ENCODE measurements around the gene EPN2. TPM values are rescaled to one million over a fixed set of nuclear protein-coding genes. Genes with fewer than 3 reads are reported as not detected.
A peak's percentile ranks its signal among the peaks of the same experiment; 100 is the strongest.

The EPN2 gene
- total RNA-seq, 2 experiments from 2014 or later = 11.9 to 12.3 TPM

- no peak overlapping the region for H3K27ac Mint-ChIP-seq
- H3K36me3 Mint-ChIP-seq (ENCODE audit: low read depth) = no peaks in the 10 kb centered on the region
- Histone ChIP-seq H3K4me1 (ENCODE audit: insufficient read depth, low read length) (no peaks in the 10 kb centered on the region), H3K4me3 (ENCODE audit: low read length) (no peak overlapping the region), H3K27me3 (ENCODE audit: control insufficient read depth in 1 of 2, insufficient read depth in 2 of 2, low read length in 2 of 2) (peaks cover 5 to 9% of the 10 kb centered on the region in 2 experiments), H3K9me3 (ENCODE audit: control insufficient read depth in 1 of 2, insufficient read depth in 1 of 2, low read length in 2 of 2) (no peaks in the 10 kb centered on the region), H3K36me3 (ENCODE audit: insufficient read depth, low read length) (no peaks in the 10 kb centered on the region), H3K27ac (ENCODE audit: low read depth in 1 of 2, low read length in 2 of 2) (no peak overlapping the region)
- intact Hi-C loops (cut with DNase I, micrococcal nuclease) = no loop called here
- H3K4me1 Mint-ChIP-seq (ENCODE audit: low read depth) = no peaks in the 10 kb centered on the region
- POLR2A ChIA-PET = no interaction called here
- no peak for DNase-seq
- TF ChIP-seq CTCF (IDR thresholded peaks at IDR 0.05) = no peak
- ATAC-seq (ENCODE audit: poor library complexity) = no peak
- CTCF ChIA-PET = no interaction called here
- peaks cover 33% of the 10 kb centered on the region for H3K27me3 Mint-ChIP-seq
- no peak overlapping the region for H3K4me3 Mint-ChIP-seq
- H3K9me3 Mint-ChIP-seq = no peaks in the 10 kb centered on the region
Observed at GRCh38 chr17:19335951-19336631, 98.9 kb downstream of the EPN2 start.

GRCh38 chr17:19336938-19337711 is 100.0 kb downstream of the EPN2 start:
- Mint-ChIP-seq H3K4me1 (ENCODE audit: low read depth) (no peaks in the 10 kb centered on the region), H3K9me3 (no peaks in the 10 kb centered on the region), H3K27ac (no peak overlapping the region), H3K27me3 (peaks cover 43% of the 10 kb centered on the region), H3K4me3 (no peak overlapping the region), H3K36me3 (ENCODE audit: low read depth) (no peaks in the 10 kb centered on the region)
- ATAC-seq (ENCODE audit: poor library complexity) = no peak
- H3K9me3 ChIP-seq (ENCODE audit: control insufficient read depth in 1 of 2, insufficient read depth in 1 of 2, low read length in 2 of 2) = no peaks in the 10 kb centered on the region
- no peak overlapping the region for H3K4me3 ChIP-seq (ENCODE audit: low read length)
- no peak overlapping the region for H3K27ac ChIP-seq (ENCODE audit: low read depth in 1 of 2, low read length in 2 of 2)
- H3K4me1 ChIP-seq (ENCODE audit: insufficient read depth, low read length) = no peaks in the 10 kb centered on the region
- peaks cover 5 to 9% of the 10 kb centered on the region in 2 experiments for H3K27me3 ChIP-seq (ENCODE audit: control insufficient read depth in 1 of 2, insufficient read depth in 2 of 2, low read length in 2 of 2)
- POLR2A ChIA-PET = no interaction called here
- TF ChIP-seq CTCF (IDR thresholded peaks at IDR 0.05) = no peak
- peak in 1 of 14 experiments; percentile 13 for DNase-seq
- no peaks in the 10 kb centered on the region for H3K36me3 ChIP-seq (ENCODE audit: insufficient read depth, low read length)
- CTCF ChIA-PET = interaction anchor here (1.0 to 1.3 kb wide), 4 partner anchors 23 to 110 kb away, joined by 3 to 4 read pairs (median 3); no protein-coding TSS in a partner anchor
- intact Hi-C loops (cut with DNase I, micrococcal nuclease) = no loop called here

GRCh38 chr17:19337712-19338023 is 100.5 kb downstream of the EPN2 start:
- no peak for TF ChIP-seq CTCF (IDR thresholded peaks at IDR 0.05)
- no peaks in the 10 kb centered on the region for H3K4me1 Mint-ChIP-seq (ENCODE audit: low read depth)
- H3K9me3 Mint-ChIP-seq = no peaks in the 10 kb centered on the region
- Histone ChIP-seq H3K27me3 (ENCODE audit: control insufficient read depth in 1 of 2, insufficient read depth in 2 of 2, low read length in 2 of 2) (peaks cover 5 to 9% of the 10 kb centered on the region in 2 experiments), H3K4me1 (ENCODE audit: insufficient read depth, low read length) (no peaks in the 10 kb centered on the region), H3K9me3 (ENCODE audit: control insufficient read depth in 1 of 2, insufficient read depth in 1 of 2, low read length in 2 of 2) (no peaks in the 10 kb centered on the region), H3K27ac (ENCODE audit: low read depth in 1 of 2, low read length in 2 of 2) (no peak overlapping the region), H3K36me3 (ENCODE audit: insufficient read depth, low read length) (no peaks in the 10 kb centered on the region), H3K4me3 (ENCODE audit: low read length) (no peak overlapping the region)
- H3K27me3 Mint-ChIP-seq = peaks cover 44% of the 10 kb centered on the region
- H3K27ac Mint-ChIP-seq = no peak overlapping the region
- H3K4me3 Mint-ChIP-seq = no peak overlapping the region
- H3K36me3 Mint-ChIP-seq (ENCODE audit: low read depth) = no peaks in the 10 kb centered on the region
- intact Hi-C loops (cut with DNase I, micrococcal nuclease) = no loop called here
- POLR2A ChIA-PET = no interaction called here
- ATAC-seq (ENCODE audit: poor library complexity) = peak; percentile 21
- DNase-seq = peak in 1 of 14 experiments; percentile 6
- CTCF ChIA-PET = interaction anchor here (1.0 to 1.3 kb wide), 5 partner anchors 22 to 109 kb away, joined by 3 to 4 read pairs (median 3); no protein-coding TSS in a partner anchor
